Endothelial cell of hepatic sinusoid (primary cell): ENCODE data around the gene TIMM21.

Source experiments
- in situ Hi-C: cut with HindIII; loops from 2 replicates; pipeline ENCODE4 v1.10.0; 2017; ENCODE audit warnings: low sequenced_read_pairs

Gene TIMM21

GRCh38 chr18:74186661-74187060, 38.3 kb downstream of the TIMM21 start:
- in situ Hi-C loops = no loop called here

- in situ Hi-C loops = no loop called here
These were observed 41.8 kb downstream of the TIMM21 start for GRCh38 chr18:74190086-74190485.

GRCh38 chr18:74191577-74191976, 43.3 kb downstream of the TIMM21 start:
- in situ Hi-C loops = no loop called here

GRCh38 chr18:74194691-74195090, 46.4 kb downstream of the TIMM21 start:
- in situ Hi-C loops = loop anchor here (5.0 kb wide), 1 partner anchor 58 kb away; no protein-coding TSS in a partner anchor

GRCh38 chr18:74196220-74197119, 48.1 kb downstream of the TIMM21 start:
- in situ Hi-C loops = loop anchor here (5.0 kb wide), 1 partner anchor 56 kb away; no protein-coding TSS in a partner anchor

GRCh38 chr18:74197705-74198341, 49.5 kb downstream of the TIMM21 start:
- in situ Hi-C loops = loop anchor here (5.0 kb wide), 1 partner anchor 54 kb away; no protein-coding TSS in a partner anchor

- in situ Hi-C loops = loop anchor here (5.0 kb wide), 1 partner anchor 54 kb away; no protein-coding TSS in a partner anchor
These were observed 50.1 kb downstream of the TIMM21 start for GRCh38 chr18:74198453-74198852.

GRCh38 chr18:74200780-74201179, 52.5 kb downstream of the TIMM21 start:
- in situ Hi-C loops = no loop called here

GRCh38 chr18:74203811-74204210, 55.5 kb downstream of the TIMM21 start:
- in situ Hi-C loops = no loop called here

- in situ Hi-C loops = no loop called here
These were observed 56.3 kb downstream of the TIMM21 start for GRCh38 chr18:74204526-74205152.
